Stimulated activated naive CD4-positive, alpha-beta T cell treated with Interleukin-2 at 50 U/mL for 16 hours (primary cell): ENCODE measurements around the gene DUSP9.
"Not testable (repeated sequence)": the region's sequence is repeated elsewhere in the genome, so short reads cannot be mapped to it uniquely, and the experiment has no call there.

Source experiments
- DNase-seq: peaks from one replicate; lab custom pipeline; 2025; lab: John Stamatoyannopoulos, UW

Gene DUSP9

DNA sequence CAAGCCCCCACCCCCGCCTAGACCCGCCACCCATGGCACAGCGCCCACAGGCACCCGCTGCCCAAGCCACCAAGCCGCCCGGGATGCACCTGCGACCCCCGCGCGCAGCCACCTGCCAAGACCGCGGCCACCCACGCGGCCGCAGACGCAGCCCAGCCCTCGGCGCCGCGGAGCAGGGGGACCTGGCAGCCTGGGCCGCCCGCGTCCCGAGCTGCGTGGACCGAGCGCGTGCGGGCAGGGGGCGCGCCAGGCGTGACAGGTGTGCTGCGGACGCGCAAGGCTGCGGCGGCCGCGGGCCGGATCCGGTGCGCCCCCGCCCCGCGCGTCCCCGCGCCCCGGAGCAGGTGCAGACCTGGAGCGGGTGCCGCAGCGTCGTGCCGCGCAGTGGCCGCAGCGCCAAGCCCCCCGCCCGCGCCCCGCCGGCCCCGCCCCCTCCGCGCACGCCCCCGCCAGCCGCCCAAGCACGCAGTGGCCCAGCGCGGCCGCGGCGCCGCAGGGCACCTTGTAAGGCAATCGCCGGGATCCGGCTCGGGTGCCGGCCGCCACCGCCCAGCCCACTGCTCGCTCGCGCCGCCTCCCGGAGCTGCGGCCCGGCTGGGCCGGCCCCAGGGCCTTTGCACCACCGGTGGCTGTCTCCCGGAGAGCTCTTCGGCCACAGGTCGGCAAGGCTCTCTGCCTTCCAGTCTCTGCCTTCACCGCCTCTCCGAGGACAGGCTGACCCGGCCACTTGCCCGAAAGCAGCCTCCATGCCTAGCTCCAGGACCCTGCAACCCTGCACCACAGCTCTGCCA, 26.6 kb downstream of the DUSP9 start, which contains the start of gene PNCK:
Gene PNCK (minus strand): TSS at position 386 of the 791 bp plus-strand sequence. CDS start 737 bp downstream, outside the sequence.
- DNase-seq: no peak

DNA sequence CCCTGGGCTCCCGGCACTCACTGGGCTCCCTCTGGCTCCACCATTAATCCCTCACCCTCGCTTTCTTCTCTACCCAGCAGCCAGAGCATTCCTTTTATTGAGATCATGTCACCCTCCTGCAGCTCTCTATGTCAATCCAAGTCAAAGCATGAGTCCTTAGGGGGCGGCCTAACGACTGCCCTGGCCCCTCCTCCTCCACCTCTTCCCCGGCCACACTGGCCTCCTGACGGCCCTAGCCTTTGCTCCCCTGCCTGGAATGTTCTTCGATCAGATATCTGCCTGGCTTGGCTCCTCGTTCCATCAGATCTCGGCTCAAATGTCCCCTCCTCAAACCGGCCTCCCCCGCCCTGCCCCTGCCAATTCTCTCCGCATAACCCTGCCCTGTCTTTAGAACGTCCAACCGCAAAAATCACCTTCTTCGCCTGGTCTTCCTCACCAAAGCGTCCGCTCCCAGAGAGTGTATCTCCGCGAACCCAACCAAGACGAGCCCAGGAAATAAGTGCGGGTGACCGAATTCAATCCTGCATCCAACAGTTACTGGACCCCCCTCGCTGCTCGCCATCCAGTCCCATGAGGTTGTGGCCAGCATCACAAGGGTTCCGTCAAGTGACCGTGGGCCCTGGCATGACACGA, 27.3 kb downstream of the DUSP9 start:
- DNase-seq: no peak

DNA sequence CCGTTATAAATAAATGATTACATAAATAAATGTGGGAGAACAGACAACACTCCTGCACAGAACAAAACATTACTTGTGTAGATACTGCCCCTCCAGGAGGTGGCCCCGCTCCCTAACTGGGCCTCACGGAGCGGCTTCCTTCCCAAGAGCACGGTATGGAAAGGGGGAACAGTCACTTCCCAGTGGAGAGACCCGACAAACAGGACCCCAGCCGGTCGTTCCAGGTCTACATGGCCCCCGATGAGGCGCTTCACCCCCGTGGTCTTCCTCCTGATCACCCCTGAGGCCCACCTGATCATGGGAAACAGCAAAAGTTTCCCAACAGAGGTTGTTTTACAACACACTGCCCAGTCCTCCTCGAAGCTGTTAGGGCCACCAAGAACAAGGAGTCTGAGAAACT, 34.2 kb downstream of the DUSP9 start:
- no peak for DNase-seq

DNA sequence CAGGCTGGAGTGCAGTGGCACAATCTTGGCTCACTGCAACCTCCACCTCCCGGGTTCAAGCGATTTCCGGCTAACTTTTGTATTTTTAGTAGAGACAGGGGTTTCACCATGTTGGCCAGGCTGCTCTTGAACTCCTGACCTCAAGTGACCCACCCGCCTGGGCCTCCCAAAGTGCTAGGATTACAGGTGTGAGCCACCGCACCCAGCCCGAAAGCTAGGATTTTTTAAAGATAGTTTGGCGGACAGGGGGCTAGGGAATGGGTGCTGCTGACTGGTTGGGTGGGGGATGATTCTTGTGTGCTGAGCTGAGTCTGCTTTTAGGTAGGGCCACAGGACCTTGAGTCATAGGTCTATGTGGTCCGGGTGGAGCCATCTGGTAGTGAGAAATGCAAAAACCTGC, 36.5 kb downstream of the DUSP9 start:
- DNase-seq: not testable (repeated sequence)

DNA sequence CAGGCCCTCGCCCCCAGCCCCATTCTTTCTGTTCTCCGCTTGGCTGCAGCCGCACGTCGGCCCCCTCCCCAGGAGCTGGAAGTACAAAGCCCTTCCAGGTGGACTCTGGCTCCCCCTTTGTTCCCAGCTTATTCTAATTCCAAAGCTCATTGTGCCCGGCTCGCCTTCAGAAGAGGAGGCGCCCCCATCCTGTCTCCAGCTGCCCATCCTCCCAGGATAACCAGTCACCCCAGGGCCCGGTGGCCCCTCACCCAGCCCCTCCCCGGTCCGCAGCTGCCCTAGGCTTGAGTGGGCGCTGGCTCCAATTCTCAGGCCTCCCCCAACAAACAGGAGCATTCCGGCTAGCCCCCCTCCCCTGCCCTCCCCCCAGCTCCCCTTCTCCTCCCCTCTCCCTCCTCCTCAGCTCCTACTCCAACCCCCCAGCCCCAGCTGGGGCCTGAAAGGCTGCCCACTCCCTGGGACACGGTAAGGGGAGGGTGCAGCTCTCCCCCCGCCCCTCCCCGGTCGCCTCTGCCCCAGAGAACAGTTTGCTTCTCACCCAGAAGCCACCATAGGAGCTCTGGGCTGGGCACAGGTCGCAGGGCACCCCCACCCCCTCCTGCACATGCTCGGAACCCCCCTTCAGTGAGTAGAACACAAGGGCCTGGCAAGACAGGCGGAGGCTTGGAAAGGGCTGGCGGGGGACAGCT, 37.6 kb downstream of the DUSP9 start:
- no peak for DNase-seq

DNA sequence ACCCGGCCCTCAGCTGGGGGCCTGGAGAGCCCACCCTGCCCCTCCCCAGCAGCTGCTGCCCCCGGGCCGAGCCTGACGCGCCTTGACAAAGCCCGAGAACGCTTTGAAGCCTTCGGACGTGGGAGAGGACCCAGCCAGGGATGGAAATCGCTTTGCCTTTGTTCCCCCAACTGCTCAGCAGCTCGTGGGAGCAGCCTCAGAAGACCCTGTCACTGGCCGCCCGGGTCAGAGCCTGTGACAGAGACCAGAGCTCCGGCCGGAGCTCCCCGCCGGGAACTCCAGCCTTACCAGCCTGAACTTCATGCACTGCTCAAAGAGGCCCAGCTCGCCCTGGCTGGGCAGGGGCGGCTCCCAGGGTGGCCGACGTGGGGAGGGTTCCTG, 38.1 kb downstream of the DUSP9 start:
- no peak for DNase-seq

DNA sequence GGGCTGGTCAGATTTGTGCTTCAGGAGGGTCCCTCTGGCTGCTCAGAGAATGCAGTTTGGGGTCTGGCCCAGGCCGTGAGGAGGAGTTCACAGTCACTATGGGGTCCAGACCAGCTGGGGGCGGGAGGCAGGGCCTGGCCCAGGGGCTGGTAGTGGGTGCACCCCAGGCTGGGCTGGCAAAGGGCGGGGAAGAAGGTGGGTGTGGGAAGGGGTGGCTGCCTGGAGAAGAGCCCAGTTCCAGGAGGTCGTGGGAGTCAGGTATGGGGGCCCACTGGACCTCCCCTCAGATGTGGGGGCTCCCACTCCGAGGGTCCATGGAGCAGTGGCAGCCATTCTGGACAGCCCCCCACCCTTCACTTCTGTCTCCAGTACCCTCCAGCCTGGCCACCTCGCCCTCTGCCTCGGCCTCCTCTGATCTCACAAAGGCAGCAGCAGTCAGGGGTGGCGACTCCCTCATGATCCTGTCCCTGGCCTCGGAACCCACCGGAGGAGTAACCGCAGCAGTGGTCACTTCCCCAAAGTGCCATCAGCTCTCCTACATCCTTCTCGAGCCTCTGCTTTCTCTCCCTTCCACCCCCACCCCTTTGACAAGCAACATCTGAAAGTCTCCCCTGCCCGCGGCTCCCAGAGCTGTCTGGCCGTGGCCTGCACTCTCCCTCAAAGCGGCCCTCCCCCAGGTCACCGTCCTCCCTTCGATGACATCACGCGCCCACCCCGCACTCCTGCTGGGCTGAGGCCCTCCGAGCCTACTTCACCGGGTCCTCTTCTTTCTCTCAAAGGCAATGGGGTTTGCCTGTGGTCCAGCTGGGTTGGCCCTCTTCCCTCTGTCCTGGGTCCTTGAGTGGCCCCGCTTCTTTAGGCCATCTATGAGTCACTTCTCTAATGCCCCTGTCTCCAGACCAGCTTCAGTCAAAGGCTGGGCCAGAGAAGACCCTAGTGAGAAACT, 39.0 kb downstream of the DUSP9 start:
- no peak for DNase-seq

DNA sequence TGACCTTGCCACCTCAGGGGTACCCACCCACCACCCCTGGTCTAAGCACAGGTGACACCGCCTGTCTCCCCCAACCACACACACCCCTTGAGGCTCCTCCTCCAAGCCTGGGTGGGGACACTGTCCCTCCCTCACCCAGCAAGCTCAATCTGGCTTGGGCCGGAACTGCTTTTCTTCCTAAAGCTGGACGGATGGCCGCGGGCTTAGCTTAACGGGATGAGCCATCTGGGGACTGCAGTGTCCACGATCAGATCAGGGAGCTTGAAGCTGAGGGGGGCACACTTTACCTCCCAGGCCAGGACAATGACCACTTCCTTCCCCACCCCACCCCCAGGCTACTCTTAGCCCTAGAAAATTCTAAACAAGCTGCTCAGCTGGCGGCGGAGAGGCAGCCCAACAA, 39.7 kb downstream of the DUSP9 start:
- no peak for DNase-seq

DNA sequence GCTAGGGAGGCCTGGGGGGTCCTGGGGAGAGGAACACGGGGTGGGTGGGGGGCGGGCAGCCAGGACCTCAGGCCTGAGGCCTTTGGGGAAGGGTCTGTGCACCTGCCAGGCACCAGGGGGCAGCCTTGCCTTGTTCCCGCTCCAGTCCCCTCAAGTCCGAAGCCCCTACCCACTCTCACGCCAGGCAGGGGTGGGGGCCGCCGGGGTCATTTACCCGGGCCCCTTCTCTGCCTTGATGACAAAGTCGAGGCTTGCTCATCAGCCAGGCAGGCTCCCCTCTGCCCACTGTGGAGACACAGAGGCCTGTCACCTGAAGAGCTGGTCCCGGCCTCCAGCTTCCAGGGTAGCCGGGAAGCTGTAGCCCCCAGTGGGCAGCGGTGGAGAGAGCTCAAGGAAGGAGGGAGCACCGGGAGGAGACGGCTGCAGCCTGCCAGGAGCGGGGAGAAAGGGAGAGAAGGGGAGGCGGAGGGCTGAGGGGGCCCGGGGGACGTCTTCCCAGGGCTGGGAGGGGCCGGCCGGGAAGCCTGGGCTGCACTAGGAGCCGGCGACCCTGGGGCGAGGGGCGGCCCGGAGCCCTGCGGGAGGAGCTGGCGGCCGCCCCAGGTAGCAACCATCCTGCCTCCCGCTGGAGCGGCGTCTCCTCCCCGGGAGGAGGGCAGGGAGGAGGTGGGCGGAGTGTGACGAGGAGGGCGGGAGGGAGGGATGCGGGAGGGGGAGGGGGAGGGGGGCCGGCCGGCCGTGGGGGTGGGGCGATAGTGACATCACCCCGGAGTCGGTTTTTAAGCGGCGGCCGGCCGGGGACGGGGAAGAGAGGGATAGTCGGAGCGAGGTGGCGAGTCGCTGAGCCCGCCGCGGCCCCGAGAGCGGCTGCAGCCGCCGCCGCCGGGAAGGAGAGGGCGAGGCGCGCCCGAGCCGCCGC, 40.4 kb downstream of the DUSP9 start, which contains the start of gene SLC6A8:
Gene SLC6A8 (plus strand): TSS at position 806 of the 919 bp plus-strand sequence. CDS start 649 bp downstream, outside the sequence.
- DNase-seq: peak; percentile 27

DNA sequence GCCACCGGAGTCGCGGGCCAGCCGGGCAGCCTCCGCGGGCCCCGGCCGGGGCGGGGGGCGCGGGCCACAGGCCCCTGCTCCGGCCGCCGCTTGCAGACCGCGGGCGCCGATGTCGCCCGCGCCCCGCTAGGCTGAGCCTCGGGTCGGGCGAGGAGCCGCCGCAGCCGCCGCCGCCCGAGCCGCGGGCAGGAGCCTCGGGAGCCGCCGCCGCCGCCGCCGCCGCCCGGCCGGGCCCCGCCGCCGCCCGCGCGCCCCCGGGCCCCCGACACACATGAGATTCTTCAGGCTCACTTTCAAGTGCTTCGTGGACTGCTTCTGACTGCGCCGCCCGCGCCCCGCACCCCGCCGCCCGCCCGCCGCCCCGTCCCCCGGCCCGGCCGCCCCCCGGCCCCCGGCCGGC, 41.1 kb downstream of the DUSP9 start:
- DNase-seq: no peak

DNA sequence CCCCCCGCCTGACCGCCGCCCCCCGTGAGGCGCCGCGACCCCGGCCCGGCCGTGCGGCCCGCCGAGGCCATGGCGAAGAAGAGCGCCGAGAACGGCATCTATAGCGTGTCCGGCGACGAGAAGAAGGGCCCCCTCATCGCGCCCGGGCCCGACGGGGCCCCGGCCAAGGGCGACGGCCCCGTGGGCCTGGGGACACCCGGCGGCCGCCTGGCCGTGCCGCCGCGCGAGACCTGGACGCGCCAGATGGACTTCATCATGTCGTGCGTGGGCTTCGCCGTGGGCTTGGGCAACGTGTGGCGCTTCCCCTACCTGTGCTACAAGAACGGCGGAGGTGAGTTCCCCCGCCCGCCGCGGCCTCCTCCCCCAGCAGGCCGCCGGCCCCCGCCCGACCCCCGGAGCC, 41.5 kb downstream of the DUSP9 start:
- no peak for DNase-seq

DNA sequence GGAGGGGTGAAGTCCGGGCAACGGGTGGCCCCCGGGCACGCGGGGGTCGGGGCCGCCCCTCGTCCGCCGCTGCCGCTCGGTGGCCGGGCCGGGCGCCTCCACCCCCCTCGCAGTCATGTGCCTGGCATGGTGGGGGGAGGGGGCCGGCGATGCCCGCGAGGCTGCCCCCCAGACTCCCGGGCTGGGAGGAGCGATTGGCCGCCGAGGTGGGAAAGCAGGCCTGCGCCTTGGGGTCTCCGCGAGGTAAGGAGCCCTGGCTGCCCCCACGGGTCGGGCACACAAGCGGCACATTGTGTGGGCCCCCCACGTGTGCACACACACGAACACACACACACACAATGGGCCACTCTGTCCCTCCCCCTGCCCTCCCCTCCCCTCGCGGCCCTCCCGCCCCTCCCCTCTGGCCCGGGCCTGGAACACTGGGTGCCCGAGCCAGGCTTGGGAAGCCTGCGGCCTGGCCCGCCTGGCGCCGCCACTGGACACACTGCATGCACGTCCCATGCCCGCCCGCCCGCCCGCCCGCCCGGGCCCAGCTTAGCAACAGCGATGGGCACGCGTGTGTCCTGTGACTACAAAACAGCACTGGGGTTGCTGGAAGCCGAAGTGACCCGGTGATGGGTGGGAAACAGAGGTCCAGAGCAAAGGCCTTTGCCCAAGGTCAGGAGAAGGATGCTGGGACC, 42.0 kb downstream of the DUSP9 start:
- DNase-seq: no peak

DNA sequence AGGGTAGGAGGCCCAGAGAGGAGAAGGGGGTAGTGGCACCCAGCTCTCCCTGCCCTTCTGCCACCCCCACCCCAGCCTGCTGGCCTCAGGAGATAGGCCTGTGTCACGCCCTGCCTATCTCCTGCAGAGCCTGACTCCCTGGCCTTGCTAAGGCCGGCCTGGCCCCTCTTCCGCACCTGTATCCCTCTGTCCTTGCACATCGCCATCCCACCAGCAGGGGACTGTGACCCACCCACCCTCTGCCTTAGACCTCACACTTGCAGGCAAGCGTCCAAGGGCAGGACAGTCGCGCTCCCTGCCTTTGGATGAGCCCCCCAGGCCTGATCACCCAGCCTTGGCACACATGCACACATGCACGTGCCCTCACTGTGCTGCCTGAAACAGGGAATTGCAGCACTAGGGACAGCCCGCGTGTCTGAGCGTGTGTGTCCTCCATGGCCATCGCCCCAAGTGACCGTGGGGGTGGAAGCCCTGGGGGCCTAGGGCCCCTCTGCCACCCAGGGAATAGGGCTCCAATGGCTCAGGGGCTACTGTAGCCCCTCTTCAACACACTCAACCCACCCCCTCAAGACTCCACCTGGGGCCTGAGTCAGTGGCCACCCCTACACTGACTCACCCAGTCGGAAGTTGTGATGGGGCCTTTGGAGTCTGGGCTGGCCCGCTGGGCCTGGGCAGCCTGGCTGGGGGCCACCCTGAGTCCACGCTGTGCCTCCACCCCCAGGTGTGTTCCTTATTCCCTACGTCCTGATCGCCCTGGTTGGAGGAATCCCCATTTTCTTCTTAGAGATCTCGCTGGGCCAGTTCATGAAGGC, 42.9 kb downstream of the DUSP9 start:
- no peak for DNase-seq

DNA sequence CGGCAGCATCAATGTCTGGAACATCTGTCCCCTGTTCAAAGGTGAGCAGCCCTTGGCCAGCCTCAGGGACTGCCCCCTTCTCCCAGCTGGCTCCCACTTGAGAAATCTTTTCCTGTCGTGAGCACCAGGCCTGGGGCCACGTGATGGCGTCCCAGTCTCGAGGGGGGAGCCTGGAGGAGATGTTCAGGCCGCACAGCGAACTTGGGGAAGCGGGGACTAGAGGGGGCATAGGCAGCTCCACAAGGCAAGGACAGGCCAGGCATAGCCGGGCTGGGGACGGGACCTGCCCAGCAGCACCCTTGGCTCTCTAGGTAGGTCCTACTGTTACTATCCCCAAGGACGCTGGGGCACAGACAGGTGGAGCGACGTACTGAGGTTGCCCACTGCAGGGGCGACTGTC, 43.5 kb downstream of the DUSP9 start:
- DNase-seq: no peak

DNA sequence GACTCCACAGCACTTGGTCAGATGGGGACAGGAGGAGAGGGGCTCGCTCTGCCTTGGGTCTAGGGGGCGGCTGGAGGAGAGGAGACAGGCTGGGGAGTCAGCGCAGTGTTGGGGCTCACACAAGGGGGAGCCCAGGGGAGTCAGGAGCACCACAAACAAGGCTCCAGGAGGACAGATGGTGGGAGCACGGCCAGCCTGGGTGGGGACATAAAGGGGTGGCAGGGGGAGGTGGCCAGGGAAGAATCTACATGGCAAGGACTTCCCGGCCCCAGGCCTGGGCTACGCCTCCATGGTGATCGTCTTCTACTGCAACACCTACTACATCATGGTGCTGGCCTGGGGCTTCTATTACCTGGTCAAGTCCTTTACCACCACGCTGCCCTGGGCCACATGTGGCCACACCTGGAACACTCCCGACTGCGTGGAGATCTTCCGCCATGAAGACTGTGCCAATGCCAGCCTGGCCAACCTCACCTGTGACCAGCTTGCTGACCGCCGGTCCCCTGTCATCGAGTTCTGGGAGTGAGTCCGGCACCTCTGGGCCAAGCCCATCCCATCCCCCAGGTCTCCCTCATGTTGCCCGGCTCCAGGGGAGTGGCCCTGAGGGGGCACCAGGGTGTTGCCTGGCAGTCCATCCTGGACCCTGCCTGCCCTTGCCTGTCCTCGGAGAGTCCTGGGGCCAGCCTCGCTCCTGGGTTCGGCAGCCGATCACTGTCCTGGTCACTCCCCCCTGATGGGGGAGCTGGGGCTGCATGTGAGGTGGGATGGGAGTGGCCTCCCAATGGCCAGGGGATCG, 44.2 kb downstream of the DUSP9 start:
- DNase-seq: not testable (repeated sequence)

DNA sequence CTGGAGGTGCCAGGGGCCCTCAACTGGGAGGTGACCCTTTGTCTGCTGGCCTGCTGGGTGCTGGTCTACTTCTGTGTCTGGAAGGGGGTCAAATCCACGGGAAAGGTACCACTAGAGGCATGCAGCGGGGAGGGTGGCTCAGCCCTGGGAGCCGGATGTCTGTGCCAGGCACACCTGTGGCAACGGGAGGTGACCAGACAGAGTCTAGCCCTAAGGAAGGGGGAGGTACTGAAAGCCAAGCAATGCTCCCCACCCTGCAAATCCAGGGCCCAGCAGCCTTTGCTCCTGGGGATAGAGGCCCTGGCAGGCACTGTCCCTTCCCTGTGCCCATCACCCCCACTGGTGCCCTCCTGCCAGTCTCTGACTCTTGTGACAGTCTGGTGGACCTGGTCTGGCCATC, 45.0 kb downstream of the DUSP9 start:
- no peak for DNase-seq

DNA sequence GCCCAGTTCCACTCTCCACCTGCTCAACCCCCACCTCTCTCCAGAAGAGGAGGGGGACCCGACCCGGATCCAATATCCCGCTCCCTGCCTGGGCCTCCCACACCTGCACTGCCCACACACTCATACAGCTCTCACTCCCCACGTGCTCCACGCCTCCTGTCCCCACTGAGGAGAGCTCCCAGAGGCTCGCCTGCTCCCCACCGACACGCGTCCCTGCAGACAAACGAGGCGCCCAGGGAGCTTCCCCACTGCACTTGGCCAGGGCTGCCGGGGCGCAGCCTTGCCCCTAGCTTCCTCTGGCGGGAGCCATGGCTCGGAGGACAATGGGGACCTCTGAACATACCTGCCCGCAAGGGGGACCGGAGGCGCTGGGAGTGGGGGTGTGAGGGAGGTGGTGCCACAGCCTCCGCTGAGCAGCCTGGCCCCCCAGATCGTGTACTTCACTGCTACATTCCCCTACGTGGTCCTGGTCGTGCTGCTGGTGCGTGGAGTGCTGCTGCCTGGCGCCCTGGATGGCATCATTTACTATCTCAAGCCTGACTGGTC, 45.7 kb downstream of the DUSP9 start:
- DNase-seq: no peak
